Left cardiac atrium (tissue), 4 donors: ENCODE data around the gene DMXL2. TPM values are rescaled to one million over a fixed set of nuclear protein-coding genes. Genes with fewer than 3 reads are reported as not detected.
"Not testable (repeated sequence)": the region's sequence is repeated elsewhere in the genome, so short reads cannot be mapped to it uniquely, and the experiment has no call there.

Experiments used
- ATAC-seq, 2 donors: fragments of 200-7000 bp; cut with Tn5 transposase; one replicate each; pipeline ENCODE4 v1.9.1; 2020; ENCODE audit warnings: mild to moderate bottlenecking in 2 of 2, moderate library complexity in 2 of 2
- DNase-seq: peaks from one replicate; pipeline ENCODE4 v3.0.0-alpha.2; 2020
- intact Hi-C, 2 donors: fragments of 100-400 bp; cut with DNase I; formaldehyde crosslinking; loops; one replicate each; pipeline versions ENCODE4 v1.14.1 to v1.15.1; 2022 to 2023
- total RNA-seq, 2 donors: library from RNA; stranded (reverse); fragmentation: NEBNext Ultra II Directional; extraction: Animal tissue kit (Norgen Biotek cat#: 25700); gene quantifications; one replicate each; pipeline ENCODE4 v1.2.1, GENCODE V29; 2021
- donor health status: DM: no; HTN: yes; CAD: no.
- donor health status: DM: no; HTN: yes; CAD: no; lungs with severe emphysema.
- donor health status: DM: yes; HTN: yes; CAD: no.
- donor health status: Dilated cardiomyopathy.

The DMXL2 gene
- total RNA-seq, 2 donors from 2014 or later: 11.3 to 17.6 TPM

- DNase-seq (no peak), ATAC-seq (no peak)
- intact Hi-C loops: no loop called here
Observed at GRCh38 chr15:51447855-51448621, 174.5 kb downstream of the DMXL2 start.

GRCh38 chr15:51446029-51446744 lies 176.4 kb downstream of the DMXL2 start:
- ATAC-seq, DNase-seq, intact Hi-C loops: not testable (repeated sequence)

GRCh38 chr15:51444807-51445206 lies 177.8 kb downstream of the DMXL2 start:
- ATAC-seq (no peak), DNase-seq (no peak)
- intact Hi-C loops: no loop called here

- DNase-seq: no peak
- no peak for ATAC-seq
- intact Hi-C loops: no loop called here
Observed at GRCh38 chr15:51444112-51444511, 178.5 kb downstream of the DMXL2 start.

- intact Hi-C loops: no loop called here
- peak in 1 of 2 donors; percentile 40 for ATAC-seq
- DNase-seq: no peak
Observed at GRCh38 chr15:51443282-51443914, 179.2 kb downstream of the DMXL2 start.

GRCh38 chr15:51438526-51438925 lies 184.0 kb downstream of the DMXL2 start:
- DNase-seq: no peak
- intact Hi-C loops: no loop called here
- ATAC-seq: no peak

GRCh38 chr15:51425517-51426040 lies 197.0 kb downstream of the DMXL2 start:
- intact Hi-C loops: no loop called here
- no peak for ATAC-seq
- DNase-seq: no peak

- no peak for DNase-seq
- intact Hi-C loops: no loop called here
- ATAC-seq: no peak
Observed at GRCh38 chr15:51424780-51425179, 197.8 kb downstream of the DMXL2 start.

GRCh38 chr15:51423040-51423439 lies 199.5 kb downstream of the DMXL2 start:
- ATAC-seq, DNase-seq, intact Hi-C loops: not testable (repeated sequence)

GRCh38 chr15:51416129-51416528 lies 206.4 kb downstream of the DMXL2 start:
- intact Hi-C loops: no loop called here
- DNase-seq: no peak
- ATAC-seq: no peak

GRCh38 chr15:51414256-51414860 lies 208.2 kb downstream of the DMXL2 start:
- ATAC-seq (no peak), DNase-seq (no peak)
- intact Hi-C loops: no loop called here

GRCh38 chr15:51405693-51406523 lies 216.7 kb downstream of the DMXL2 start:
- intact Hi-C loops: no loop called here
- no peak for ATAC-seq
- DNase-seq: no peak

GRCh38 chr15:51403946-51404695 lies 218.4 kb downstream of the DMXL2 start:
- DNase-seq (no peak), ATAC-seq (no peak)
- intact Hi-C loops: loop anchor here (5.0 kb wide), 2 partner anchors 172 to 242 kb away; no protein-coding TSS in a partner anchor

GRCh38 chr15:51403072-51403878 lies 219.3 kb downstream of the DMXL2 start:
- peak in 1 of 2 donors; percentile 30 for ATAC-seq
- intact Hi-C loops: loop anchor here (5.0 kb wide), 2 partner anchors 171 to 241 kb away; no protein-coding TSS in a partner anchor
- DNase-seq: no peak

- intact Hi-C loops: loop anchor here (5.0 kb wide), 2 partner anchors 170 to 240 kb away; no protein-coding TSS in a partner anchor
- peak in 1 of 2 donors; percentile 53 for ATAC-seq
- no peak for DNase-seq
Observed at GRCh38 chr15:51401872-51402517, 220.6 kb downstream of the DMXL2 start.

- intact Hi-C loops: loop anchor here (5.0 kb wide), 2 partner anchors 169 to 239 kb away; no protein-coding TSS in a partner anchor
- DNase-seq: no peak
- ATAC-seq: no peak
Observed at GRCh38 chr15:51401051-51401780, 221.4 kb downstream of the DMXL2 start.
